HepG2 (cell line): ENCODE measurements around the gene MCM3. TPM values are rescaled to one million over a fixed set of nuclear protein-coding genes. Genes with fewer than 3 reads are reported as not detected.
A peak's percentile ranks its signal among the peaks of the same experiment; 100 is the strongest.

Experiments
- ATAC-seq: fragments of 200-7000 bp; cut with Tn5 transposase; 3 replicates; pipeline ENCODE4 v1.9.1; 2020; ENCODE audit warnings: mild to moderate bottlenecking, moderate library complexity
- BruUV-seq: library from RNA; stranded (reverse); fragments of 400-500 nt; replicated peaks from 2 replicates; lab custom pipeline; 2021; lab: Mats Ljungman, UMichigan
- CTCF ChIA-PET: fragments of 300-600 bp; formaldehyde crosslinking; extraction: SDS; loops from one replicate; lab custom pipeline; 2021; ENCODE audit warnings: low total read pairs, inconsistent platforms, low intra/inter-chr PET ratio; lab: Yijun Ruan, JAX
- POLR2A ChIA-PET: fragments of 350-600 bp; sonication (Branson Sonifier 250); formaldehyde crosslinking; loops from one replicate; lab custom pipeline; 2020; ENCODE audit warnings: antibody characterized with exemption, inconsistent platforms; lab: Yijun Ruan, JAX
- DNase-seq: peaks from one replicate; pipeline ENCODE4 v3.0.0-alpha.2; 2015; ENCODE audit warnings: low spot score
- FAIRE-seq: peaks from 3 replicates; lab custom pipeline; 2011; peaks lifted over from hg19 to GRCh38; lab: Jason Lieb, UNC
- H2AFZ ChIP-seq: one replicate; pipeline ENCODE4 v1.6.1; 2011; ENCODE audit warnings: low read length, inconsistent platforms
- H3K27ac ChIP-seq: fragments of 300-600 bp; 3 replicates; pipeline ENCODE4 v1.8.0; 2011; ENCODE audit warnings: mixed run types, mild to moderate bottlenecking, mixed read lengths, low read length, inconsistent platforms; ENCODE audit not compliant: insufficient read depth; ENCODE audit errors: extremely low read length
- H3K27me3 ChIP-seq, 2 experiments: fragments of 200-600 bp in 1 of 2; 2 replicates in 1 of 2; 3 replicates in 1 of 2; pipeline versions ENCODE4 v1.6.0 to v1.8.0; 2011; ENCODE audit warnings: low read length in 2 of 2, mild to moderate bottlenecking in 2 of 2, moderate library complexity in 2 of 2, inconsistent platforms in 1 of 2; ENCODE audit not compliant: insufficient read depth in 2 of 2, control insufficient read depth in 1 of 2
- H3K36me3 ChIP-seq, 2 experiments: fragments of 200-600 bp in 1 of 2; replicated peaks in 1 of 2; 2 replicates in 1 of 2; 3 replicates in 1 of 2; pipeline versions ENCODE4 v1.5.1 to v1.8.0; 2011; ENCODE audit warnings: low read length in 2 of 2, inconsistent platforms in 1 of 2; ENCODE audit not compliant: insufficient read depth in 2 of 2, control insufficient read depth in 1 of 2
- H3K4me1 ChIP-seq: 2 replicates; pipeline ENCODE4 v1.5.1; 2012; ENCODE audit warnings: low read length, inconsistent platforms; ENCODE audit not compliant: insufficient read depth
- H3K4me2 ChIP-seq: 2 replicates; pipeline ENCODE4 v1.6.0; 2011; ENCODE audit warnings: low read depth, low read length, inconsistent platforms
- H3K4me3 ChIP-seq, 3 experiments: fragments of 200-600 bp in 1 of 3; sonication (generic), shearing (Covaris generic) in 1 of 3; replicated peaks in 1 of 3; 2 replicates each; pipeline ENCODE4 v1.5.1; 2011 to 2016; ENCODE audit warnings: low read length in 3 of 3, inconsistent platforms in 2 of 3, low read depth in 2 of 3, mild to moderate bottlenecking in 2 of 3, control low read depth in 1 of 3, mixed read lengths in 1 of 3; ENCODE audit not compliant: insufficient read depth in 1 of 3
- H3K79me2 ChIP-seq: one replicate; pipeline ENCODE4 v1.6.1; 2011; ENCODE audit warnings: low read length, inconsistent platforms; ENCODE audit not compliant: insufficient read depth
- H3K9ac ChIP-seq: 2 replicates; pipeline ENCODE4 v1.6.0; 2011; ENCODE audit warnings: mild to moderate bottlenecking, low read depth, low read length, inconsistent platforms; ENCODE audit not compliant: insufficient read depth
- H3K9me3 ChIP-seq: 2 replicates; pipeline ENCODE4 v1.5.1; 2012; ENCODE audit warnings: mild to moderate bottlenecking, low read length
- H4K20me1 ChIP-seq: 2 replicates; pipeline ENCODE4 v1.6.0; 2011; ENCODE audit warnings: inconsistent platforms, mild to moderate bottlenecking, low read length, moderate library complexity; ENCODE audit not compliant: insufficient read depth
- CCDC6 ChIP-seq: sonication (generic); formaldehyde crosslinking; IDR thresholded peaks from 2 replicates; pipeline ENCODE4 v1.8.1; 2022; ENCODE audit warnings: mild to moderate bottlenecking, missing genetic modification reagents, moderate library complexity
- CEBPB ChIP-seq: IDR thresholded peaks from 2 replicates; pipeline ENCODE4 v1.6.1; 2011; ENCODE audit warnings: low read depth, low read length, improper control_type of control experiment, borderline replicate concordance
- EHMT2 ChIP-seq: fragments of 200-600 bp; sonication (generic); IDR thresholded peaks from 2 replicates; pipeline ENCODE4 v1.7.0; 2017; ENCODE audit warnings: antibody characterized with exemption, low read depth, low read length, borderline replicate concordance
- EP300 ChIP-seq, 3 experiments: sonication (generic) in 1 of 3; formaldehyde crosslinking in 1 of 3; IDR thresholded peaks; 2 replicates each; pipeline versions ENCODE4 v1.5.1 to v1.6.1; 2011 to 2020; ENCODE audit warnings: low read depth in 2 of 3, low read length in 2 of 3, borderline replicate concordance in 1 of 3, improper control_type of control experiment in 1 of 3, mild to moderate bottlenecking in 1 of 3, missing genetic modification reagents in 1 of 3, moderate library complexity in 1 of 3
- FOSL1 ChIP-seq: sonication (generic); formaldehyde crosslinking; IDR thresholded peaks from 2 replicates; pipeline ENCODE4 v1.9.0; 2021; ENCODE audit warnings: missing genetic modification reagents, borderline replicate concordance
- FOSL2 ChIP-seq: sonication (generic); formaldehyde crosslinking; IDR thresholded peaks from 2 replicates; pipeline ENCODE4 v1.4.0; 2020; ENCODE audit warnings: missing genetic modification reagents
- GATAD2A ChIP-seq: IDR thresholded peaks from 2 replicates; pipeline ENCODE4 v1.6.1; 2016
- HDAC2 ChIP-seq: sonication (generic); formaldehyde crosslinking; IDR thresholded peaks from 2 replicates; pipeline ENCODE4 v1.4.0; 2020; ENCODE audit warnings: missing genetic modification reagents
- HNF4A ChIP-seq: sonication (generic); formaldehyde crosslinking; IDR thresholded peaks from 2 replicates; pipeline ENCODE4 v1.4.0; 2020; ENCODE audit warnings: missing genetic modification reagents
- NBN ChIP-seq: fragments of 450-650 bp; conservative IDR thresholded peaks from 2 replicates; pipeline ENCODE4 v1.6.1; 2017
- NCOA2 ChIP-seq: sonication (generic); formaldehyde crosslinking; IDR thresholded peaks from 2 replicates; pipeline ENCODE4 v1.8.0; 2022; ENCODE audit warnings: inconsistent platforms
- NR1H2 ChIP-seq: sonication (generic); formaldehyde crosslinking; IDR thresholded peaks from 2 replicates; pipeline ENCODE4 v1.8.1; 2022; ENCODE audit warnings: low read depth, missing genetic modification reagents, borderline replicate concordance
- SMC3 ChIP-seq: IDR thresholded peaks from 2 replicates; pipeline ENCODE4 v1.6.1; 2011; ENCODE audit warnings: low read length, improper control_type of control experiment
- ZNF484 ChIP-seq: sonication (generic); formaldehyde crosslinking; IDR thresholded peaks from 2 replicates; pipeline ENCODE4 v1.5.1; 2020; ENCODE audit warnings: mild to moderate bottlenecking, low read depth, missing genetic modification reagents, borderline replicate concordance
- ZNF557 ChIP-seq: sonication (generic); formaldehyde crosslinking; IDR thresholded peaks from 2 replicates; pipeline ENCODE4 v1.4.0; 2020; ENCODE audit warnings: missing genetic modification reagents
- WGBS: methylation state at CpG from one replicate; pipeline ENCODE4 v1.1.6; 2017; ENCODE audit warnings: low lambda C conversion rate; 5-methylcytosine and 5-hydroxymethylcytosine counted together
- in situ Hi-C: cut with HindIII; loops from 2 replicates; pipeline ENCODE4 v1.10.0; 2017; ENCODE audit warnings: low pct_unique_long_range_greater_than_20kb; ENCODE audit not compliant: extremely low pct_ligation_motif_present
- intact Hi-C: fragments of 100-400 bp; cut with micrococcal nuclease; formaldehyde crosslinking; loops from one replicate; pipeline ENCODE4 v1.10.0; 2022; ENCODE audit not compliant: unreplicated experiment
- polyA plus RNA-seq, 8 experiments: library from polyadenylated mRNA; depleted of rRNA in 3 of 8; stranded (reverse) in 7 of 8; unstranded in 1 of 8; fragments of >200 nt; fragmentation: Illumina TruSeq in 4 of 8; extraction: Trizol in 4 of 8; gene quantifications; 2 replicates each; pipeline versions ENCODE4 v1.2.1 to v1.2.3, GENCODE V29; 2011 to 2016; ENCODE audit warnings: low read depth in 4 of 8, missing spikeins in 1 of 8, mixed read lengths in 1 of 8; ENCODE audit not compliant: insufficient read depth in 1 of 8
- total RNA-seq, 5 experiments: library from RNA; depleted of rRNA; stranded (reverse); fragments of >200 nt; fragmentation: Illumina TruSeq; extraction: Trizol; gene quantifications; 2 replicates each; pipeline ENCODE4 v1.2.3, GENCODE V29; 2016; ENCODE audit warnings: low read depth in 1 of 5
- TF ChIP-seq, protein P1 (sequence below): sonication (generic); formaldehyde crosslinking; IDR thresholded peaks from 2 replicates; pipeline ENCODE4 v1.4.0; 2020; ENCODE audit warnings: missing genetic modification reagents
- TF ChIP-seq, protein P2 (sequence below): sonication (generic); formaldehyde crosslinking; IDR thresholded peaks from 2 replicates; pipeline ENCODE4 v1.4.0; 2020; ENCODE audit warnings: missing genetic modification reagents
- TF ChIP-seq, protein P3 (sequence below): IDR thresholded peaks from 2 replicates; pipeline ENCODE4 v1.4.0; 2020; ENCODE audit warnings: mild to moderate bottlenecking, missing genetic modification reagents

MCM3 gene
- total and polyA plus RNA-seq, 2 of the 13 experiments (the other 11 are each of a cell fraction or from before 2014, with no cell fraction given): 164 to 288 TPM

DNA sequence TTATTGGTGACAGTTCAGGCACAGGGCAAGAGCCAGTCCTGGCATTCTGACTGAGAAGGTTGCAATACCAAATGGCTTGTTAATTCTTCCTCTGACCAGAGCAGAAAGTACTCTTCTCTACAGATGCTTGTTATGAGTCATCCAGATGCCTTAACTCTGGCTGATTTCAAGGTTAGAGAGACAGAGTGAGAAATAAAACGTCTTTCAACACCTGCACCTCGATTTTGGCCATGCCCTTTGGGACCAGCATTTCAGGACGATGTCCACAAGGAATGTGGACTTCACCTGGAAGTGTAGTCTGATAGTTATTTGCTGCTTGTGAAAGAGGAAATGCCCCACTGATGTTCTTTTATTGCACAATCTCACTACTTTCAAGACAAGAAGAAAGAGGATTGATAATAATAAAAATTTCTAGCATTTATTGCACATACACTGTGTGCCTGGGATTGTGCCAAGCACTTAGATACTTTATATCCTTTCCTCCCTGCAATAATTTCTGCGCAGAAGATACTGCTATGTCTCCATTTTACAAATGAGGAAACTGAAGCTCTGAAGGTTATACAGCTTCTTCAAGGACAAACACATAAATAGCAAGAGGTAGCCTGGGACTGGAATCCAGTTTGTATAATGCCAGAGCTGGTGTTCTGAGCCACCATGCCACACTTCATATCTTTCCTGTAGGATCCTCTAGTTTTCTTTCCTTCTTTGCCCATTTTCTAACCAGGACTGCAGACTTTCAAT is 33.5 kb upstream of the MCM3 start:
- intact Hi-C loops (no loop called here), in situ Hi-C loops (no loop called here)
- peak; percentile 63 for DNase-seq
- ChIA-PET POLR2A (no interaction called here), CTCF (no interaction called here)
- Histone ChIP-seq H4K20me1 (no peaks in the 10 kb centered on the region), H2AFZ (no peak overlapping the region), H3K4me1 (peaks cover 29% of the 10 kb centered on the region), H3K27ac (no peak overlapping the region), H3K27me3 (no peaks in the 10 kb centered on the region), H3K36me3 (no peaks in the 10 kb centered on the region), H3K9me3 (no peaks in the 10 kb centered on the region), H3K79me2 (no peaks in the 10 kb centered on the region), H3K4me2 (no peak overlapping the region), H3K9ac (no peak overlapping the region), H3K4me3 (no peak overlapping the region)
- FAIRE-seq: peak; percentile 73
- peak; percentile 88 for ATAC-seq
- no TSS peak for BruUV-seq
- WGBS: 34% methylated on average over 4 of the region's 4 CpGs
- TF ChIP-seq CEBPB: peak; percentile 87
- TF ChIP-seq, protein P1, sequence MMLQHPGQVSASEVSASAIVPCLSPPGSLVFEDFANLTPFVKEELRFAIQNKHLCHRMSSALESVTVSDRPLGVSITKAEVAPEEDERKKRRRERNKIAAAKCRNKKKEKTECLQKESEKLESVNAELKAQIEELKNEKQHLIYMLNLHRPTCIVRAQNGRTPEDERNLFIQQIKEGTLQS (CRISPR knock-in tag): peak; percentile 68; the same call in 1 of the 2 replicates
- TF ChIP-seq HDAC2 (CRISPR knock-in tag): 0 out of 2 replicates have a peak, but pooled peaks have one; percentile 16
- TF ChIP-seq ZNF484 (CRISPR knock-in tag): no peak
- peak; percentile 29; the same call in 1 of the 2 replicates for TF ChIP-seq HNF4A
- no peak for TF ChIP-seq NBN
- 0 out of 2 replicates have a peak, but pooled peaks have one; percentile 8 for TF ChIP-seq NCOA2 (CRISPR knock-in tag)
- TF ChIP-seq GATAD2A (CRISPR knock-in tag): peak; percentile 32; the same call in 1 of the 2 replicates
- TF ChIP-seq CCDC6 (CRISPR knock-in tag): no peak
- TF ChIP-seq EHMT2: no peak
- TF ChIP-seq, protein P2, sequence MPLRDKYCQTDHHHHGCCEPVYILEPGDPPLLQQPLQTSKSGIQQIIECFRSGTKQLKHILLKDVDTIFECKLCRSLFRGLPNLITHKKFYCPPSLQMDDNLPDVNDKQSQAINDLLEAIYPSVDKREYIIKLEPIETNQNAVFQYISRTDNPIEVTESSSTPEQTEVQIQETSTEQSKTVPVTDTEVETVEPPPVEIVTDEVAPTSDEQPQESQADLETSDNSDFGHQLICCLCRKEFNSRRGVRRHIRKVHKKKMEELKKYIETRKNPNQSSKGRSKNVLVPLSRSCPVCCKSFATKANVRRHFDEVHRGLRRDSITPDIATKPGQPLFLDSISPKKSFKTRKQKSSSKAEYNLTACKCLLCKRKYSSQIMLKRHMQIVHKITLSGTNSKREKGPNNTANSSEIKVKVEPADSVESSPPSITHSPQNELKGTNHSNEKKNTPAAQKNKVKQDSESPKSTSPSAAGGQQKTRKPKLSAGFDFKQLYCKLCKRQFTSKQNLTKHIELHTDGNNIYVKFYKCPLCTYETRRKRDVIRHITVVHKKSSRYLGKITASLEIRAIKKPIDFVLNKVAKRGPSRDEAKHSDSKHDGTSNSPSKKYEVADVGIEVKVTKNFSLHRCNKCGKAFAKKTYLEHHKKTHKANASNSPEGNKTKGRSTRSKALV (CRISPR knock-in tag): no peak
- TF ChIP-seq, protein P3, sequence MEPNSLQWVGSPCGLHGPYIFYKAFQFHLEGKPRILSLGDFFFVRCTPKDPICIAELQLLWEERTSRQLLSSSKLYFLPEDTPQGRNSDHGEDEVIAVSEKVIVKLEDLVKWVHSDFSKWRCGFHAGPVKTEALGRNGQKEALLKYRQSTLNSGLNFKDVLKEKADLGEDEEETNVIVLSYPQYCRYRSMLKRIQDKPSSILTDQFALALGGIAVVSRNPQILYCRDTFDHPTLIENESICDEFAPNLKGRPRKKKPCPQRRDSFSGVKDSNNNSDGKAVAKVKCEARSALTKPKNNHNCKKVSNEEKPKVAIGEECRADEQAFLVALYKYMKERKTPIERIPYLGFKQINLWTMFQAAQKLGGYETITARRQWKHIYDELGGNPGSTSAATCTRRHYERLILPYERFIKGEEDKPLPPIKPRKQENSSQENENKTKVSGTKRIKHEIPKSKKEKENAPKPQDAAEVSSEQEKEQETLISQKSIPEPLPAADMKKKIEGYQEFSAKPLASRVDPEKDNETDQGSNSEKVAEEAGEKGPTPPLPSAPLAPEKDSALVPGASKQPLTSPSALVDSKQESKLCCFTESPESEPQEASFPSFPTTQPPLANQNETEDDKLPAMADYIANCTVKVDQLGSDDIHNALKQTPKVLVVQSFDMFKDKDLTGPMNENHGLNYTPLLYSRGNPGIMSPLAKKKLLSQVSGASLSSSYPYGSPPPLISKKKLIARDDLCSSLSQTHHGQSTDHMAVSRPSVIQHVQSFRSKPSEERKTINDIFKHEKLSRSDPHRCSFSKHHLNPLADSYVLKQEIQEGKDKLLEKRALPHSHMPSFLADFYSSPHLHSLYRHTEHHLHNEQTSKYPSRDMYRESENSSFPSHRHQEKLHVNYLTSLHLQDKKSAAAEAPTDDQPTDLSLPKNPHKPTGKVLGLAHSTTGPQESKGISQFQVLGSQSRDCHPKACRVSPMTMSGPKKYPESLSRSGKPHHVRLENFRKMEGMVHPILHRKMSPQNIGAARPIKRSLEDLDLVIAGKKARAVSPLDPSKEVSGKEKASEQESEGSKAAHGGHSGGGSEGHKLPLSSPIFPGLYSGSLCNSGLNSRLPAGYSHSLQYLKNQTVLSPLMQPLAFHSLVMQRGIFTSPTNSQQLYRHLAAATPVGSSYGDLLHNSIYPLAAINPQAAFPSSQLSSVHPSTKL: peak; percentile 77
- peak in 1 of 2 experiments; percentile 32; a peak in 1 of 4 replicates for TF ChIP-seq EP300 (IDR thresholded peaks at IDR 0.05; ENCODE audit: low read depth in 2 of 2, low read length in 2 of 2)
- no peak for TF ChIP-seq EP300 (CRISPR knock-in tag; IDR thresholded peaks at IDR 0.05; ENCODE audit: borderline replicate concordance)
- no peak for TF ChIP-seq ZNF557 (CRISPR knock-in tag)
- no peak for TF ChIP-seq NR1H2 (CRISPR knock-in tag)
- peak; percentile 89 for TF ChIP-seq FOSL2
- TF ChIP-seq FOSL1: peak; percentile 52; the same call in 1 of the 2 replicates
- TF ChIP-seq SMC3: 0 out of 2 replicates have a peak, but pooled peaks have one; percentile 3
